Gastrocnemius medialis (tissue), 4 donors: ENCODE data around the gene PKNOX2.

ENCODE experiments used
- POLR2A ChIP-seq, 2 donors: fragments of 450-650 bp; IDR thresholded peaks; one replicate each; pipeline ENCODE4 v1.6.1; 2017; ENCODE audit warnings: antibody characterized with exemption in 2 of 2, mild to moderate bottlenecking in 2 of 2, moderate library complexity in 2 of 2
- TF ChIP-seq, protein P1 (sequence below), 5 experiments: fragments of 450-650 bp in 3 of 5; fragments of 200-600 bp in 2 of 5; sonication (generic) in 2 of 5; IDR thresholded peaks in 4 of 5; conservative IDR thresholded peaks in 1 of 5; 1 replicate in 4 of 5; 2 replicates in 1 of 5; pipeline ENCODE4 v1.5.1; 2016 to 2019; ENCODE audit warnings: antibody characterized with exemption in 5 of 5, mild to moderate bottlenecking in 3 of 5, moderate library complexity in 3 of 5

DNA sequence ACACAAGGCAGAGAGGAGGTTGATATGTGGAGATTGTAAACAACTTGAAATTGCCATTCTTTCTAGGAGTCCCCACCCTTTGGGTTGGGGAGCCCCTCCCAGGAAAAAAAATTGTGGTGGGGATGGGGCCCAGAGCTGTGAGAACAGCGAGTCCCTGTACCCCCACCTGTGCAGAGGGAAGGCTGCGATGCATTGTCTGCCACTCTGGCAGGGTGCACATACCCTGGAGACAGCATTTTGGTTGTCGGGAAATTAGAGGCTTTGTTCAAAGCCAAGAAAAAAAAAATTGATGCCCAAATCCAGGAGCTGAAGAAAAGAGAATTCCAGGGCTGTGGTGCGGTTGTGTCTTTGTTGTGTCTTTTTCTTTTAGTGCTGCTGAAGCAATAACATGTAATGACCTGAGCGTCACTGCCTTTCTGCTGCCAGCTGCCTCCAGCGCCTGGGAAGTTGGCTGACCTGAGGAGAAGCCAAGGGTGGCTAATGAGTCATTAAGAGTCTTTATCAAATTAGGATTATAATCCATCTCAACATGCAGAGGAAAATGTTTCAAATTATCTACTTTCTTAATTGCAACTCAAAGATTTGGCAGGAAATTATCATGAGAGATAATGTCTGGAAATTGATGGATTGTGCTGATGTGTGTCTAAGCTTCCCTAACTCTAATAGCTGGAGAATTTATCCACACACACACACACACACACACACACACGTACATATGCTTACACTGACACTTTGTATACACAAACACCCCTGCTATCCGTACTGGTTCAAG lies 8.0 kb upstream of the PKNOX2 start:
- TF ChIP-seq, protein P1, sequence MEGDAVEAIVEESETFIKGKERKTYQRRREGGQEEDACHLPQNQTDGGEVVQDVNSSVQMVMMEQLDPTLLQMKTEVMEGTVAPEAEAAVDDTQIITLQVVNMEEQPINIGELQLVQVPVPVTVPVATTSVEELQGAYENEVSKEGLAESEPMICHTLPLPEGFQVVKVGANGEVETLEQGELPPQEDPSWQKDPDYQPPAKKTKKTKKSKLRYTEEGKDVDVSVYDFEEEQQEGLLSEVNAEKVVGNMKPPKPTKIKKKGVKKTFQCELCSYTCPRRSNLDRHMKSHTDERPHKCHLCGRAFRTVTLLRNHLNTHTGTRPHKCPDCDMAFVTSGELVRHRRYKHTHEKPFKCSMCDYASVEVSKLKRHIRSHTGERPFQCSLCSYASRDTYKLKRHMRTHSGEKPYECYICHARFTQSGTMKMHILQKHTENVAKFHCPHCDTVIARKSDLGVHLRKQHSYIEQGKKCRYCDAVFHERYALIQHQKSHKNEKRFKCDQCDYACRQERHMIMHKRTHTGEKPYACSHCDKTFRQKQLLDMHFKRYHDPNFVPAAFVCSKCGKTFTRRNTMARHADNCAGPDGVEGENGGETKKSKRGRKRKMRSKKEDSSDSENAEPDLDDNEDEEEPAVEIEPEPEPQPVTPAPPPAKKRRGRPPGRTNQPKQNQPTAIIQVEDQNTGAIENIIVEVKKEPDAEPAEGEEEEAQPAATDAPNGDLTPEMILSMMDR (IDR thresholded peaks at IDR 0.05 in 4 of 5, conservative IDR thresholded peaks at IDR 0.05 in 1 of 5), result no peak
- TF ChIP-seq POLR2A (IDR thresholded peaks at IDR 0.05), result no peak
